Adipose tissue (tissue), 3 donors: Measurements from ENCODE around the gene FUT2. TPM values are rescaled to one million over a fixed set of nuclear protein-coding genes. Genes with fewer than 3 reads are reported as not detected.
"Not testable (repeated sequence)": the region's sequence is repeated elsewhere in the genome, so short reads cannot be mapped to it uniquely, and the experiment has no call there.

Source experiments
- H3K27ac ChIP-seq: one replicate; pipeline ENCODE4 v1.5.1; 2013; ENCODE audit warnings: low read depth, low read length
- WGBS, 3 donors: extraction: QIAGEN DNeasy Blood & Tissue Kit; methylation state at CpG; one replicate each; pipeline ENCODE4 v1.1.7; 2013; 5-methylcytosine and 5-hydroxymethylcytosine counted together
- polyA plus RNA-seq, 3 donors: library from polyadenylated mRNA; stranded (reverse); fragments of 200-250 nt; gene quantifications; one replicate each; pipeline ENCODE4 v1.2.3, GENCODE V29; 2013
- donor health status: healthy with polysubstance abuse.
- donor health status: Bipolar disorder and iron deficiency.
- donor health status: healthy.

The FUT2 gene
- 1 to 10 TPM; 1.5 to 7.1 (median 3.2) TPM for polyA plus RNA-seq

DNA sequence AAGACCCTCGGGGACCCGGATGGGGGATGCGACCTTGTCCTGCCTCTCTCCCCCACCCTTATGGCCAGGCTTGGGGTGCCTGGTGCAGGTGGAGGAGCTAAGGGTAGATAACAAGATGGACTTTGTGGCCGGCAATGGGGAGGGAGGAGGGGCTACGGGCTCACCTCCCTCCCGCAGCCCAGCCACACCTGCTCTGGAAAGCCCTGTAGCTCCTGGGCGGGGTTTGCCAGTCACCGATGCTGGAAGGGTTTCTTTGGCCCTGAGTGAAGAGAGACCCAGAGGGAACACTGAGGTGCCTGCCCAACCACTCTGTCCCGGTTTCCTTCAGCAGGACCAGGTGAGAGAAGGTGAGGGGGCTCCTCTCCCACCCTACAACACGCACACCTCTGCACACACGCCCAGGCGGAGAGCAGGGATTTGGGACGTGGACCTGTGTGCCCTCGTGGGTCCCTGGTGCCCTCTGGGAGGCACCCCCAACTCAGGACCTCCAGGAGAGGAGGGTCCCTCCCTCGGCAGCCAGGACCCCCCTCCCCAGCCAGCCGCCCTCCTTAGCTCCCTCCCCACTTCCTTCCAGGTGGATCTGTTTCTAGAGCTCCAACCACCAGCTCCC, at the start of gene FUT2:
TSS of gene FUT2 (plus strand) at position 229 of the 610 bp plus-strand sequence. CDS start 6,986 bp downstream, outside the sequence.
- 27 to 55% (median 47%) methylated on average over 15 to 16 of the region's 16 CpGs for WGBS, 3 donors

DNA sequence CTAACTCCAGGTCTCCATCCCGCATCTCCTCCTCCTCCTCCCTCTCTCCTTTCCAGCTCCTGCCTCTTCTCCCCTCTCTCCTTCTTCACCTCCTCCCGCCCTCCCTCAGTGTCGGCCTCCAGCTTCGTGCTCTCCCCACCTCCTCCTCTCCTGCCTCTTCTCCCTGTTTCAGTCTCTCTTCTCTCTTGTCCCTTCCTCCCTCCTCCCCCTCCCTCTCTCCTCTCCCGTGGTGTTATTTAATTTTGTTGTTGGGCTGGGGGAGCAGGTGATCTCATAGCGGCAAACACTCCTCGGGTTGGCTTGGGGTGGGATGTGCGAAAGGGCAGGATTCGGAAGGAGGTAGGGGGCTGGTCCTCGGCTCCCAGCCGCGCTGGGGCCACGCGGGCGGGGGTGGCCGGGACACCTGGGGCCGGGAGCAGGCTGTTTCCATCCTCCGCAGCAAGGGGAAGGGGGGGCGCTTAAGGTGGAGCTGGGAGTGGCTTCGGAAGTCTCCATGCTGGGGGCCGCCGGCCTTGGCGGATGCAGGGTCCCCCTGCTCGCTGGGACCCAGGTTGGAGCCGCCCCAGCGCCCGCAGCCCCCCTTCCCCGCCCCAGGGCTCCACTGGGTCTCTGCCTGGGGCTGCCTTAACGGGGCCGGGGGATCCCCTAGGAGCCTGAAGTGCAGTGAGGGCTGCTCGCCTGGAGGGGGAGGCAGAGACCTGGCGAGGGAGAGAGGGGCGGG, 49.6 kb upstream of the FUT2 start, which contains the start of gene CA11:
TSS of gene CA11 (minus strand) at position 187 of the 721 bp plus-strand sequence. CDS start 555 bp downstream, outside the sequence.
- 0 to 1% (median 0%) methylated on average over 28 to 33 of the region's 33 CpGs for WGBS, 3 donors
- H3K27ac ChIP-seq: no peak within 1 kb of the TSS

More for the DNA sequence above, at the start of gene FUT2:
- H3K27ac ChIP-seq: no peak within 1 kb of the TSS

DNA sequence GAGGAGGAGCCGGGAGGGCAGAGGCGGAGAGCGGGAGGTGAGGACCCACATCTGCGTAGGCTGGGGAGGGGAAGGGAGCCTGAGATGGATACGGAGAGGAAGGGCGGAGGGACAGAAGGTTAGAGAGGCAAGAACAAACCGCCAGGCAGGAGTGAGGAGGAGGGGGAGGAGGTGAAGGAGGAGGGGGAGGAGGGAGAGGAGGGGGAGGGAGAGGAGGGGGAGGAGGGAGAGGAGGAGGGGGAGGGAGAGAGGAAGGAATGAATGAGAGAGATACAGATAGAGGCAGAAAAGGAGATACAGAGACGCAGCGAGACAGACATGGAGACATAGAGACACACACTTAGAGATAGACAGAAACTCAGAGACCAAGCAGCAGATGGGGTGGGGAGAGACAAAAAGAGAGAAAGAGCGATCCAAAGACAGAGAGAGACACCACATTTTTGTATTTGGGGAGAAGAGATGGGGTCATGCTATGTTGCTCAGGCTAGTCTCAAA, 49.0 kb upstream of the FUT2 start:
- 11 to 32% (median 17%) methylated on average over 3 to 8 of the region's 10 CpGs for WGBS, 3 donors
- no peak overlapping the region for H3K27ac ChIP-seq

DNA sequence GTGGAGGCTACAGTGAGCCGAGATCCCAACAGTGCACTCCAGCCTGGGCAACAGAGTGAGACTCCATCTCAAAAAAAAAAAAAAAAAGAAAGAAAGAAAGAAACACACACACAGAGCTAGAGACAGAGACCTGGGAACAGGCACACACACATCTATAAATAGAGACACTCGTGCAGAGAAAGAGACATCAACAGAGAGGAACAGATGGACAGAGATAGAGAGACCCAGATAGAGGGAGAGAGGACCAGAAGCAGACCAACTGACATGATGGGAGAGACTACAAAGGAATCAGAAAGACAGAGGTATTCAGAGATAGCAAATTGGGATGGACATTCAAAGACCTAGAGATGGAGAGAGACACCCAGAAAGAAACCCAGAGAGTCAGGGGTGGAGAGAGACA, 47.6 kb upstream of the FUT2 start:
- WGBS, 3 donors: 75 to 80% (median 80%) methylated on average over 2 of the region's 2 CpGs
- no peak overlapping the region for H3K27ac ChIP-seq

DNA sequence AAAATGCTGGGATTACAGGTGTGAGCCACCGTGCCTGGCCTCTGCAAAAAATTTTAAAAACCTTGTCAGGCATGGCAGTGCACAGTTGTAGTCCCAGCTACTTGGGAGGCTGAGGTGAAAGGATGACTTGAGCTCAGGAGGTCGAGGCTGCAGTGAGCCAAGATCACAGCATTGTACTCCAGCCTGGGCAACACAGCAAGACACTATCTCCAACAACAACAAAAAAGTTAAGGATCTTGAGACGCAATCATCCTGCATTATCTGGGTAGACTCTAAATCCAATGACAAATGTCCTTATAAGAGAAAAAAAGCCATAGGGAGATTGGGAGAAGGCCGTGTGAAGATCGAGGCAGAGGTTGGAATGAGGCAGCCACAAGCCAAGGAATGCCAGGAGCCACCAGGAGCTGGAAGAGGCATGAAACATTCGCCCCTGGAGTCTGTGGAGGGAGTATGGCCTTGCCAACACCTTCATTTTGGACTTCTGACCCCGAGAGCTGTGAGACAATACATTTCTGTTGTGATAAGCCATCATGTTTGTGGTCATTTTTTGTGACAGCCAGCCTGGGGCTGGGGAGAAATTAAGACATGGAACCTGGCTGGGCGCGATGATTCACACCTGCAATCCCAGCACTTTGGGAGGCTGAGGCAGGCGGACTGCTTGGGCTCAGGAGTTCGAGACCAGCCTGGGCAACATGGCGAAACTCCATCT, 44.6 kb upstream of the FUT2 start:
- 92 to 95% (median 93%) methylated on average over 12 of the region's 12 CpGs for WGBS, 3 donors
- H3K27ac ChIP-seq: no peak overlapping the region

DNA sequence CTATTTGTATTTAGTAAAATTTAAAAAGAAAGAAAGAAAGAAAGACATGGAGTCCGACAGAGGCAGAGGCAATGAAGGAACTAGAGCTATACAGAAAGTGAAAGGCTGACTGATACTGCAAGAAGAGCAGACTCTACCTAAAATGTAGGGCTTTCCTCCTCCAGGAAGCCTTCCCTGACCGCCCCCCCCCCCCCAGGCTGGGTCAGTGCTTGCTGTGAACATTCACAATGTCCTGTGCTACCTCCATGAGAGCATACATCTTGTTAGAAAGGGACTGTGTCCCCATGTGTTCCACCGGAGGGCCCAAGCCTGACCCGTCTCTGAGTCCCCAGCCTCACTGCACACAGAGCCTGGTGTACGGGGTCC, 44.1 kb upstream of the FUT2 start:
- WGBS, 3 donors: 74 to 94% (median 79%) methylated on average over 5 of the region's 5 CpGs
- H3K27ac ChIP-seq: no peak overlapping the region

DNA sequence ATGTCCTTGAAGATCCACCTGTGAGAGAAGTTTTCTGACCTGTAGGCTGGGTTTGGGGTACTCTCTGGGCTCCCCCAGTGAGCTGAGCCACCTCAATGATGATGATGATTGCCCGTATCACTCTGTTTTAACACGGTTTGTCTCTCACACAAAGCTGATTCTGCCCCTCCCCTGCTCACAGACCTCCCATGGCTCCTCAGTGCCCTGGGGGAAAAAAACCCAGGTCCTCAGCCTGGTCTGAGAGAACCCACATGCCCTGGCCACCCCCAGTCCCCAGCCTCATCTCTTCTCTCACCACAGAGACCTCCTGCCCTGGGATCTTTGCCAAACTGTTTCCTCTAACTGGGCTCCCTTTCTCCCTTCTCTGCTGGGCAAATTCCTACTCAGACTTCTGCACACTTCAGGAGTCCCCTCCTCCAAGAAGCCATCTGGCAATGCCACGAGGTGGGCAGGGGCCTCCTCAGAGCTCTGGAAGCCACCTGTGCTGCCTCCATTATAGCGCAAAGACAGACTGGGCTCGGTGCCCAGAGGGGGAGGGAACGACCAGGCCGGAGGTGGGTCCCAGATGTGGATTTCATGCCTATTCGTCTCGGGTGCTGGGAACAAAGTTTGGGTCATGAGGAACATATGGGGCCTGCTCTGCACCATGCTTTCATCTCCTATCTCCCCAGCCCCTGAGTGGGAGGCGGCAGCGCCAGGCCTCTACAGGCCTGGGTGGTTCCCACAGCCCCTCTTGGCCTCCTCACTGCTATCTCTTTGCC, 41.3 kb upstream of the FUT2 start:
- no peak overlapping the region for H3K27ac ChIP-seq
- 34 to 52% (median 45%) methylated on average over 11 of the region's 11 CpGs for WGBS, 3 donors

DNA sequence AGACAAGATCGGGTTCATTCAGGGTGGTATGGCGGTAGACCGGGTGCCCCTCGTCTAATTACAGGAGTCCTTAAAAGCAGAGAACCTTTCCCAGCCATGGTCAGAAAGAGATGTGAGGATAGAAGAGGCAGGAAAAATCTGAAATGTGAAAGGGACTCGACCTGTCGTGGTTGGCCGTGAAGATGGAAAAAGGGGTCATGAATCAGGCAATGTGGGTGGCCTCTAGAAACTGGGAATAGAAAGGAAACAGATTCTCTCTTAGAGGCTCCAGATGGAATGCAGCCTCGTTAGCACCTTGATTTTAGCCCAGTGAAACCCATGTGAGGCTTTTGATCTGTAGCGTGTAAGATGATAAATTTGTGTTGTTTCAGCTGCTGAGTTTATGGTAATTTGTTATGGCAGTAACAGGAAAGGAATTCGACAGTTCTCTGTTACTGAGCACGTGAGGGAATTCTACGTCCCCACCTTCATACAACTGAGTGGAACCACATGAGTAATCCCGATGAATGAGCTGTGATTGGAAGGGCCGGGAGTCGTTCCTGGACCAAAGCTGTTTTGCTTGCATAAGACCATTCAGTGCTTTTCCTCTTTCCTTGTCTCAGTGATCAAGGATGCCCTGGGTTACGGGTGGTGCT, 38.8 kb upstream of the FUT2 start:
- no peak overlapping the region for H3K27ac ChIP-seq
- WGBS, 3 donors: 48 to 60% (median 58%) methylated on average over 16 of the region's 16 CpGs

DNA sequence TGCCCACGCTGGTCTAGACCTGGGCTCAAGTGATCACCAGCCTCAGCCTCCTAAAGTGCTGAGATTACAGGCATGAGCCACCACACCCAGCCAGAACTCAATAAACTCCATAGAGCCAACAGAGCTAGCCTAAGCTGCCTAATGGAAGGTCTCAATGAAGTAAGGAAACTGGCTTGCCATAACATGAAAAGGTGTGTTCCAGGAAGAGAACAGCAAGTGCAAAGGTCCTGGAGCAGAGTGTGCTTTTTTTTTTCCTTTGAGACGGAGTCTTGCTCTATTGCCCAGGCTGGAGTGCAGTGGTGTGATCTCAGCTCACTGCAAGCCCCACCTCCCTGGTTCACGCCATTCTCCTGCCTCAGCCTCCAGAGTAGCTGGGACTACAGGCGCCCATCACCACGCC, 37.9 kb upstream of the FUT2 start:
- WGBS, 3 donors: 91 to 95% (median 93%) methylated on average over 5 of the region's 5 CpGs
- H3K27ac ChIP-seq: not testable (repeated sequence)

DNA sequence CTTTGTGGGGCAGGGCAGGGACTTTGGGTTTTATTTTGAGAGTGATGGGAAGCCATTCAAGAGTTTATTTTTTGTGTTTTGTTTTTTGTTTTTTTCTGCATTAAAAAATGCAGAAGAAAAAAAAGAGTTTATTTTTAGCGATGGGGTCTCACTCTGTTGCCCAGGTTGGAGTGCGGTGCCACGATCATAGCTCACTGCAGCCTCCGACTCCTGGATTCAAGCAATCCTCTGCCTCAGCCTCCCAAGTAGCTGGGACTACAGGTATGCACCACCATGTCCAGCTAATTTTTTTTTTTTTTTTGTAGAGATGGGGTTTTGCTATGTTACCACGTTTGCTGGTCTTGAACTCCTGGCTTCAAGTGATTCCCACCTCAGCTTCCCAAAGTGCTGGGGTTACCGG, 37.3 kb upstream of the FUT2 start:
- H3K27ac ChIP-seq: no peak overlapping the region
- 94 to 96% (median 95%) methylated on average over 6 of the region's 6 CpGs for WGBS, 3 donors

DNA sequence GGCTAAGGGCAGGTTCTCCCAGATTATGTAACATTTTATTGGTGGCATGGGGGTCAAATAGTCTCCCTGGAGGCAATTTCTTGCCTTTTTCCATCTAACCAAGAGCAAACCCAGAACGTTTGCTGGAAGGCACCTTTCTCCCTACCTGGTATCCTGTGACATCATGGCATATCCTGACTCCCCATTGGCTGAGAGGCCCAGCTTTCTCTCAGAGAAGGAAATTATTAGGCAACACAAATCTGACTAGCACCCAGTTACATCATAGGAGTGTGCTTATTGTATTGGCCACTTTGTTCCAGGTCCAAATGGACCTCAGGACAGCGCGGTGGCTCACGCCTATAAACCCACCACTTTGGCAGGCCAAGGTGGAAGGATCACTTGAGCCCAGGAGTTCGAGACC, 36.0 kb upstream of the FUT2 start:
- WGBS, 3 donors: 81 to 84% (median 81%) methylated on average over 5 of the region's 5 CpGs
- H3K27ac ChIP-seq: no peak overlapping the region

DNA sequence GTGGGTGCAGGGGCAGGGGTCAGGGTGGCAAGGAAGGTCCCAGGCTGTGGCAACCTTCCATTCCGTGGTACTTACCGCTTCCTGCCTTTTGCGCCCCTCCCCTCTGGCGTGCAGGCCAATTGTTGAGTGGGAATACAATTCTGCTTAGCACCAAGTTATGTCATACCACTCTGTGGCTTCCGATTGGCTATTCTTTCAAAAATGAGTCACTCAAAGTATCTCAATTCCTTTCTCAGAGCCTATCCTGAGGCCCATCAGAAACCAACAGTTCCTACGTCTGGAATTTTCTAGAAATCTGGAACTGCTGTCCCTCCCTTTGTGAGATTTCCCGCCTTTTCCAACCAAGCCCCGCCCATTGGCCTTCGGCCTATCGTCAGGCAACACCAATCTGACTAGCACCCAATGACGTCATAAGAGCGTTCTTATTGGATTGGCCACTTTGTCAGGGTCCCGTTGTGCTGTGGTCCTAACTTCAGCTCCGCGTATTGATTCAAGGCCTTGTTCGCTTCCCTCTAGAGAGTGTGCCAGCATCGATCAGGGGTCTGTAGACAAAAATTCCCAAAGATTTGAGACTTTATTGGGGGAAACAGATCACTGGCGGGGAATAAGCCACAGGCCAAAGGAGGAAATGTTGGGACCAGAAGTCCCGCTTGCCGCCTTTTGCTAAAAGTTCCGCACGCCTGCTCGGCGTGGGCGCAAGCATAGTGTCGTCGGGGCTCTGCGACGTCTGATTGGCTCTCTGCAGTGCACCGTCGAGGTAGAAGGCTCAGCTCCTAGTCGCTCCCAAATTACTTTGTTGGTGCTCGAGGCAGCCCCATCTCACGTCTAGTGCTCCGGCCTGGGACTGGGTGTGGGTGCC, 34.7 kb upstream of the FUT2 start:
- no peak overlapping the region for H3K27ac ChIP-seq
- WGBS, 3 donors: 52 to 62% (median 54%) methylated on average over 35 of the region's 35 CpGs

DNA sequence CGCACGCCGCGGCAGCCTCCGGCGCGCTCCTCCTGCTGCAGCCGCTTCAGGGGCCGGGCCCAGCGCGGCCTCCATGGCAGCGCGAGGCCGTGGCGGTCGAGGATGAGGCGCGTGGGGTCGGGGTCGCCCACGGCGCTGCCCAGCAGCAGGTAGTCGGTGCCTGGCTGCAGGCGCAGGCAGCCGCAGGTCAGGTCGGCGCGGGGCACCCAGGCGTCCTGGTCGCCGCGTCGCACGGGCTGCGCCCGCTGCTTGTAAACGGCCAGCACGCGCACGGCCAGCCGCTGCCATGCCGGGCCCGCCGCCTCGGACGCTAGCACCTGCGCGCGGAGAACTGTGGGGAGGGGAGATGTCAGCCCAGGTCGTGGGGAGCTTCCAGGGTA, 34.1 kb upstream of the FUT2 start:
- WGBS, 3 donors: 93 to 94% (median 93%) methylated on average over 50 of the region's 50 CpGs
- no peak overlapping the region for H3K27ac ChIP-seq

DNA sequence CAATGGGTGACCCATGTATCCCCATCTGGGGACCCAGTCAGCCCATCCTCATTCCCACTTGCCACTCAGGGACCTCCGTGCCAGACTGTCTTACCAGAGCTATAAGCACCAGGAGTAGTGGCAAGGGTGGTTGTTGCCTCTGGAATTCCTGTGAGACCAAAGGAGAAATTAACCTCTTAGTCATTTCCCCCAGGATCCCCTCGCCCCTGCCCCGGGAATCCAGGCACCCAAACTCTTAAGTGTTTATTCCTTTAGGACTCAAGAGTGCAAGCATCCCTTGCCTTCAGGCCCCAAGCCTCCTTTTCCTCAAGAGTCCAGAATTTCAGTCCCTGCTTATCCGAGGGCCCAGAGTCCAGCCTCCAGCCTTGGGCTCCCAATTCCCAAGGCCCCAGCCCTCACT, 32.1 kb upstream of the FUT2 start:
- WGBS, 3 donors: 83 to 92% (median 89%) methylated on average over 4 of the region's 4 CpGs

DNA sequence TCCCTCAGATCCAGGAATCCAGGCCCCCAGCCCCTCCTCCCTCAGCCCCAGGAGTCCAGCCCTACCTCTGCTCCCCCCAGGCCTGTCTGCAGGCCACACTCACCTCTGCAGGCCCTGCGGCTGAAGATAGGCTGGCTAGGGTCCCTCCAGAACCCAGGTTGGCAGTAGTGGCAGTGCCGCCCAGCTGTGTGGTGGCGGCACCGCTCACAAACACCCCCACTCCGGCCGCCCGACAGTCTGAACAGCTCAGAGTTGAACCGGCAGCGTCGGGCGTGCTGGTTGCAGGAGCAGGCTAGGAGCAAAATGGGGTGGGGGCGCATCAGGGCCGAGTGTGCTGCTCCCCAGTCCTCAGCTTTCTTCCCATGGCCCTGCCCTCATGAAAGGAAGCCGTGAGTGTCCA, 31.3 kb upstream of the FUT2 start:
- WGBS, 3 donors: 85 to 89% (median 88%) methylated on average over 13 to 14 of the region's 14 CpGs
- H3K27ac ChIP-seq: no peak overlapping the region

More for the DNA sequence above, 32.1 kb upstream of the FUT2 start:
- H3K27ac ChIP-seq: no peak overlapping the region

DNA sequence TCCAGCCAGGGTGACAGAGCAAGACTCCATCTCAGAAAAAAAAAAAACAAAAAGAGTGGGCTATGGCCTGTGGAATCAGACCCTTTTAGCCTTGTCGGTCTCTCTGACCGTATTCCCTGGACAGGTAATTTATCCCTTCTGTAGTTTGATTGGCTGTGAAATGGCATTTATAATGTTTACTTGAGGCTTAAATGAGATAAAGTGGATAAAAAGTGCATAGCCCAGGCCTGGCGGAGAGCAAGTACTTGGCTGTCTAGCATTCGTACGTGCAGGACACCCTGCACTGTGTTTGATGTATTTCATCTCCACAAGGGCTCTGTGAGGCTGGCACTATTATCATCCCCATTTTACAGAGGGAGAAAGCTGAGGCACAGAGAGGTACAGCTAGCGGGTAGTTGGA, 30.0 kb upstream of the FUT2 start:
- H3K27ac ChIP-seq: no peak overlapping the region
- WGBS, 3 donors: 77 to 91% (median 89%) methylated on average over 6 of the region's 6 CpGs

DNA sequence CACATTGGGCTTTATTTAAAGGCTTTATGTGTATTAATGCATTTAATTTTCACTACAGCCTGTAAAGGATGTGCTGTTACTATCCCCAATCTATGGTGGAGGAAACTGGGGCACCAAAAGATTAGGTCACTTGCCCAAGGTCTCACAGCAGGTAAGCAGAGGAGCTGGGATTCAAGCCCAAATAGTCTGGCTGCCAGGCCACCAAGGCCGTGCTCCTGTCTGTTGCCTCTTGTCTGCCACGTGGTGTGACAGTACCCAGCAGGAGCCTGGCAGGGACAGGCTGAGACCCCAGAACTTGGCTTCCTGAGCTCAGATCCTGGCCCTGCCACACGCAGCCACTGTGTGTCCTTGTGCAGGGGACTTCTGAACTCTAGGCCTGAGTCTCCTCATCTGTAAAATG, 27.4 kb upstream of the FUT2 start:
- 65 to 90% (median 68%) methylated on average over 3 of the region's 3 CpGs for WGBS, 3 donors

More for the DNA sequence above, 27.4 kb upstream of the FUT2 start:
- no peak overlapping the region for H3K27ac ChIP-seq
